ENCODE measurements around the gene CCDC158. TPM values are rescaled to one million over a fixed set of nuclear protein-coding genes. Genes with fewer than 3 reads are reported as not detected.
A peak's percentile ranks its signal among the peaks of the same experiment; 100 is the strongest.
"Not testable (repeated sequence)": the region's sequence is repeated elsewhere in the genome, so short reads cannot be mapped to it uniquely, and the experiment has no call there.

CCDC158 gene
- total RNA-seq, 1 donor from 2014 or later = not detected

- Mint-ChIP-seq H3K4me3 (ENCODE audit: unreplicated experiment) (no peak overlapping the region), H3K9me3 (ENCODE audit: unreplicated experiment) (no peaks in the 10 kb centered on the region), H3K27ac (ENCODE audit: unreplicated experiment) (no peak overlapping the region), H3K27me3 (ENCODE audit: unreplicated experiment) (no peaks in the 10 kb centered on the region), H3K36me3 (ENCODE audit: unreplicated experiment) (no peaks in the 10 kb centered on the region), H3K4me1 (ENCODE audit: low read depth, unreplicated experiment) (peaks cover 12% of the 10 kb centered on the region)
- DNase-seq = no peak
- TF ChIP-seq, protein P1, sequence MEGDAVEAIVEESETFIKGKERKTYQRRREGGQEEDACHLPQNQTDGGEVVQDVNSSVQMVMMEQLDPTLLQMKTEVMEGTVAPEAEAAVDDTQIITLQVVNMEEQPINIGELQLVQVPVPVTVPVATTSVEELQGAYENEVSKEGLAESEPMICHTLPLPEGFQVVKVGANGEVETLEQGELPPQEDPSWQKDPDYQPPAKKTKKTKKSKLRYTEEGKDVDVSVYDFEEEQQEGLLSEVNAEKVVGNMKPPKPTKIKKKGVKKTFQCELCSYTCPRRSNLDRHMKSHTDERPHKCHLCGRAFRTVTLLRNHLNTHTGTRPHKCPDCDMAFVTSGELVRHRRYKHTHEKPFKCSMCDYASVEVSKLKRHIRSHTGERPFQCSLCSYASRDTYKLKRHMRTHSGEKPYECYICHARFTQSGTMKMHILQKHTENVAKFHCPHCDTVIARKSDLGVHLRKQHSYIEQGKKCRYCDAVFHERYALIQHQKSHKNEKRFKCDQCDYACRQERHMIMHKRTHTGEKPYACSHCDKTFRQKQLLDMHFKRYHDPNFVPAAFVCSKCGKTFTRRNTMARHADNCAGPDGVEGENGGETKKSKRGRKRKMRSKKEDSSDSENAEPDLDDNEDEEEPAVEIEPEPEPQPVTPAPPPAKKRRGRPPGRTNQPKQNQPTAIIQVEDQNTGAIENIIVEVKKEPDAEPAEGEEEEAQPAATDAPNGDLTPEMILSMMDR (IDR thresholded peaks at IDR 0.05; ENCODE audit: partially characterized antibody, unreplicated experiment) = peak; percentile 59
Measured at GRCh38 chr4:76430519-76431388, 9.8 kb upstream of the CCDC158 start.

DNA sequence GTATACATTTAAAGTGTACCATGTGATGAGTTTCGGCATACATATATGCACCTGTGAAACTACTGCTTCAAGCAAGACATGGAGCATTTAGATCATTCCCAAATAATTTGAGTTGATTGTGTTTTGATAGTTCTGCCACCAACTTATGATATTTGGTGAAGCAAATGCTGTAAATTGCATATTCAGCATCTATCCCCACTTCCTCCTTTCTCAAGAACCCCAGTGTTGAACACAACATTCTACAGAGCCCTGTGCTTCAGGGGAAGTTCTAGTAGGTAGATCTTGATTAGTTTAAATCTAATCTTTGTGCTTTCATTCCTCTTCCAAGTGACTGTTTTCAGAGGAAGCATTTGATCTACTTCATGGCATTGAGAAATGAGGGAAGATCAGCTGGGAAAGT lies 8.7 kb upstream of the CCDC158 start:
- no peaks in the 10 kb centered on the region for H3K9me3 Mint-ChIP-seq (ENCODE audit: unreplicated experiment)
- H3K4me1 Mint-ChIP-seq (ENCODE audit: low read depth, unreplicated experiment) = peaks cover 2% of the 10 kb centered on the region
- DNase-seq = no peak
- no peaks in the 10 kb centered on the region for H3K36me3 Mint-ChIP-seq (ENCODE audit: unreplicated experiment)
- H3K27me3 Mint-ChIP-seq (ENCODE audit: unreplicated experiment) = no peaks in the 10 kb centered on the region
- no peak overlapping the region for H3K27ac Mint-ChIP-seq (ENCODE audit: unreplicated experiment)
- TF ChIP-seq, protein P1 (IDR thresholded peaks at IDR 0.05; ENCODE audit: partially characterized antibody, unreplicated experiment) = no peak
- H3K4me3 Mint-ChIP-seq (ENCODE audit: unreplicated experiment) = no peak overlapping the region

DNA sequence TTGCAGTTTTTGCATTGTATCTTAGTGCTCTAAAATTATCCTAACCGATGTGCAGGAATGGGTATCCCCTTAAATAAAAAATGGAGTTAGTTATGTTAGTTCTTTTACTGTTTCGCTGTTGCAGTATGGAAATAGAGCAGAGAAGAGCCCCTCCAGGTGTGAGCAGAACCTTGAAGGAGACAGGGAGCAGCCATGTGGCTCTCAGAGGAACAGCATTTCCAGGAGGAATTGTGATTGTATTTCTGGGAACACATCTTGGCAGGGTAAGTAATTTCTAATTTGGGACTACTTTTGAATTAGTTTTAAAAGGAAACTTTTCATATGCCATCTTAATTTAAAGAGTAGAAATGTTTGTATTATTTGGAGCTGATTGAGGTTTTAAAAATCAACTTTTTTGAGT lies 5.3 kb upstream of the CCDC158 start:
- Mint-ChIP-seq H3K9me3 (ENCODE audit: unreplicated experiment) (no peaks in the 10 kb centered on the region), H3K4me3 (ENCODE audit: unreplicated experiment) (no peak overlapping the region), H3K27ac (ENCODE audit: unreplicated experiment) (no peak overlapping the region), H3K27me3 (ENCODE audit: unreplicated experiment) (no peaks in the 10 kb centered on the region), H3K4me1 (ENCODE audit: low read depth, unreplicated experiment) (peaks cover 4% of the 10 kb centered on the region), H3K36me3 (ENCODE audit: unreplicated experiment) (no peaks in the 10 kb centered on the region)
- no peak for DNase-seq
- TF ChIP-seq, protein P1 (IDR thresholded peaks at IDR 0.05; ENCODE audit: partially characterized antibody, unreplicated experiment) = no peak

- not testable (repeated sequence) for DNase-seq; H3K36me3 Mint-ChIP-seq (ENCODE audit: unreplicated experiment); H3K27ac Mint-ChIP-seq (ENCODE audit: unreplicated experiment); H3K4me1 Mint-ChIP-seq (ENCODE audit: low read depth, unreplicated experiment); H3K4me3 Mint-ChIP-seq (ENCODE audit: unreplicated experiment); H3K27me3 Mint-ChIP-seq (ENCODE audit: unreplicated experiment); H3K9me3 Mint-ChIP-seq (ENCODE audit: unreplicated experiment)
Measured at GRCh38 chr4:76423159-76423558, 2.2 kb upstream of the CCDC158 start.

- Mint-ChIP-seq H3K4me3 (ENCODE audit: unreplicated experiment) (no peak overlapping the region), H3K27me3 (ENCODE audit: unreplicated experiment) (no peaks in the 10 kb centered on the region), H3K36me3 (ENCODE audit: unreplicated experiment) (peaks cover 11% of the 10 kb centered on the region), H3K27ac (ENCODE audit: unreplicated experiment) (no peak overlapping the region), H3K9me3 (ENCODE audit: unreplicated experiment) (peaks cover 1% of the 10 kb centered on the region), H3K4me1 (ENCODE audit: low read depth, unreplicated experiment) (peaks cover 4% of the 10 kb centered on the region)
- no peak for DNase-seq
- TF ChIP-seq, protein P1 (IDR thresholded peaks at IDR 0.05; ENCODE audit: partially characterized antibody, unreplicated experiment) = no peak
Measured at GRCh38 chr4:76420188-76420761, 666 bp downstream of the CCDC158 start.
